ENCODE measurements around the gene SAPCD2.

The SAPCD2 gene

GRCh38 chr9:137019891-137020683 lies 50.3 kb downstream of the SAPCD2 start:
- ATAC-seq (ENCODE audit: low read depth): no peak
- Histone ChIP-seq H3K4me3 (ENCODE audit: severe bottlenecking) (no peak overlapping the region), H3K9me3 (ENCODE audit: severe bottlenecking) (no peaks in the 10 kb centered on the region), H3K27me3 (ENCODE audit: insufficient read depth, poor library complexity, severe bottlenecking) (no peaks in the 10 kb centered on the region), H3K36me3 (ENCODE audit: low read depth) (no peaks in the 10 kb centered on the region), H3K27ac (ENCODE audit: poor library complexity, severe bottlenecking) (no peak overlapping the region), H3K4me1 (ENCODE audit: insufficient read depth, poor library complexity, severe bottlenecking) (no peaks in the 10 kb centered on the region)
- no peak for DNase-seq (ENCODE audit: low spot score)
- no peak for TF ChIP-seq CTCF (IDR thresholded peaks at IDR 0.05; ENCODE audit: poor library complexity, severe bottlenecking)

- Histone ChIP-seq H3K9me3 (ENCODE audit: severe bottlenecking) (no peaks in the 10 kb centered on the region), H3K4me1 (ENCODE audit: insufficient read depth, poor library complexity, severe bottlenecking) (no peaks in the 10 kb centered on the region), H3K4me3 (ENCODE audit: severe bottlenecking) (no peak overlapping the region), H3K27ac (ENCODE audit: poor library complexity, severe bottlenecking) (no peak overlapping the region), H3K36me3 (ENCODE audit: low read depth) (no peaks in the 10 kb centered on the region), H3K27me3 (ENCODE audit: insufficient read depth, poor library complexity, severe bottlenecking) (no peaks in the 10 kb centered on the region)
- no peak for TF ChIP-seq CTCF (IDR thresholded peaks at IDR 0.05; ENCODE audit: poor library complexity, severe bottlenecking)
- ATAC-seq (ENCODE audit: low read depth) (no peak), DNase-seq (ENCODE audit: low spot score) (no peak)
Observed at GRCh38 chr9:137018761-137019559, 51.4 kb downstream of the SAPCD2 start.

GRCh38 chr9:137017791-137018497 lies 52.4 kb downstream of the SAPCD2 start:
- no peak overlapping the region for H3K27ac ChIP-seq (ENCODE audit: poor library complexity, severe bottlenecking)
- no peak for DNase-seq (ENCODE audit: low spot score)
- H3K27me3 ChIP-seq (ENCODE audit: insufficient read depth, poor library complexity, severe bottlenecking): no peaks in the 10 kb centered on the region
- H3K9me3 ChIP-seq (ENCODE audit: severe bottlenecking): no peaks in the 10 kb centered on the region
- no peaks in the 10 kb centered on the region for H3K36me3 ChIP-seq (ENCODE audit: low read depth)
- TF ChIP-seq CTCF (IDR thresholded peaks at IDR 0.05; ENCODE audit: poor library complexity, severe bottlenecking): no peak
- ATAC-seq (ENCODE audit: low read depth): no peak
- H3K4me3 ChIP-seq (ENCODE audit: severe bottlenecking): no peak overlapping the region
- no peaks in the 10 kb centered on the region for H3K4me1 ChIP-seq (ENCODE audit: insufficient read depth, poor library complexity, severe bottlenecking)

DNA sequence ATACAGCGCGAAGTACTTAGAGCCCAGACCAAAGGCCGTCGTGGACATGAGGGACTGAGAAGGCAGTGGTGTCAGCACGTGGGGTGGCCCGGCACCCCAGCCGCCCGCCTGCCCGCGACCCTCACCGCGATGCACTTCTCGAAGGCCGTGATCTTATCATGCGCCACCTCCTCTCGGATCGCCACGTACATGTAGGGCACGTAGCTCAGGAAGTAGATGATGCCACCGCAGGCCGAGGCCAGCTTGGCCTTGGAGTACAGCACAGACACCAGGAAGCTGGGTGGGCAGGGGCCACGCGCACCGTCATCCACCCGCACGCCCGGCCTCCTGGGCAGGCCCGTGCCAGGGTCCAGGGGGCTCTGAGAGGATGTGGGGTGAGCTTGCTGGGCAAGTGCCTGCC lies 53.3 kb downstream of the SAPCD2 start:
- H3K4me3 ChIP-seq (ENCODE audit: severe bottlenecking): no peak overlapping the region
- no peaks in the 10 kb centered on the region for H3K36me3 ChIP-seq (ENCODE audit: low read depth)
- TF ChIP-seq CTCF (IDR thresholded peaks at IDR 0.05; ENCODE audit: poor library complexity, severe bottlenecking): no peak
- H3K9me3 ChIP-seq (ENCODE audit: severe bottlenecking): no peaks in the 10 kb centered on the region
- ATAC-seq (ENCODE audit: low read depth) (no peak), DNase-seq (ENCODE audit: low spot score) (no peak)
- H3K27ac ChIP-seq (ENCODE audit: poor library complexity, severe bottlenecking): no peak overlapping the region
- no peaks in the 10 kb centered on the region for H3K27me3 ChIP-seq (ENCODE audit: insufficient read depth, poor library complexity, severe bottlenecking)
- H3K4me1 ChIP-seq (ENCODE audit: insufficient read depth, poor library complexity, severe bottlenecking): no peaks in the 10 kb centered on the region
